Liver (tissue), 9 donors: Measurements from ENCODE around the gene COP1. TPM values are rescaled to one million over a fixed set of nuclear protein-coding genes. Genes with fewer than 3 reads are reported as not detected.

Source experiments
- DNase-seq: peaks from one replicate; pipeline ENCODE4 v3.0.0-alpha.2; 2017; ENCODE audit warnings: low spot score
- H3K27ac ChIP-seq, 2 donors: one replicate each; pipeline ENCODE4 v1.7.0; 2013; ENCODE audit warnings: inconsistent platforms in 2 of 2, low read length in 2 of 2, control low read depth in 1 of 2, low read depth in 1 of 2, mild to moderate bottlenecking in 1 of 2
- H3K27me3 ChIP-seq, 4 donors: one replicate each; pipeline versions ENCODE4 v1.6.1 to v1.7.0; 2013; ENCODE audit warnings: low read length in 3 of 4, inconsistent platforms in 1 of 4, mild to moderate bottlenecking in 1 of 4, moderate library complexity in 1 of 4; ENCODE audit not compliant: control insufficient read depth in 4 of 4, insufficient read depth in 4 of 4
- H3K36me3 ChIP-seq, 4 donors: one replicate each; pipeline versions ENCODE4 v1.6.1 to v1.7.0; 2013; ENCODE audit warnings: low read length in 3 of 4, mild to moderate bottlenecking in 3 of 4, low read depth in 1 of 4, moderate library complexity in 1 of 4; ENCODE audit not compliant: control insufficient read depth in 4 of 4, insufficient read depth in 3 of 4
- H3K4me1 ChIP-seq, 4 donors: one replicate each; pipeline versions ENCODE4 v1.6.1 to v1.7.0; 2013; ENCODE audit warnings: low read length in 3 of 4, mild to moderate bottlenecking in 3 of 4, moderate library complexity in 1 of 4; ENCODE audit not compliant: control insufficient read depth in 4 of 4, insufficient read depth in 4 of 4
- H3K4me3 ChIP-seq, 3 donors: one replicate each; pipeline versions ENCODE4 v1.6.1 to v1.7.0; 2013; ENCODE audit warnings: low read length in 3 of 3, control low read depth in 1 of 3, low read depth in 1 of 3, mild to moderate bottlenecking in 1 of 3
- H3K9ac ChIP-seq, 2 donors: one replicate each; pipeline ENCODE4 v1.7.0; 2013; ENCODE audit warnings: low read length in 2 of 2, mild to moderate bottlenecking in 2 of 2, moderate library complexity in 2 of 2, control low read depth in 1 of 2, low read depth in 1 of 2
- H3K9me3 ChIP-seq, 4 donors: one replicate each; pipeline versions ENCODE4 v1.6.1 to v1.7.0; 2013; ENCODE audit warnings: low read length in 3 of 4; ENCODE audit not compliant: control insufficient read depth in 4 of 4
- EGR1 ChIP-seq, 2 donors: IDR thresholded peaks; 2 replicates each; pipeline ENCODE4 v1.6.1; 2016 to 2018; ENCODE audit warnings: antibody characterized with exemption in 2 of 2, low read depth in 2 of 2
- FOXA1 ChIP-seq: IDR thresholded peaks from 2 replicates; pipeline ENCODE4 v1.6.1; 2016; ENCODE audit warnings: antibody characterized with exemption
- FOXA2 ChIP-seq: IDR thresholded peaks from 2 replicates; pipeline ENCODE4 v1.6.1; 2016; ENCODE audit warnings: antibody characterized with exemption
- GABPA ChIP-seq, 2 donors: IDR thresholded peaks in 1 of 2; conservative IDR thresholded peaks in 1 of 2; 2 replicates each; pipeline ENCODE4 v1.6.1; 2016; ENCODE audit warnings: antibody characterized with exemption in 2 of 2, mild to moderate bottlenecking in 1 of 2, moderate library complexity in 1 of 2
- HNF4A ChIP-seq, 2 donors: conservative IDR thresholded peaks; 2 replicates each; pipeline ENCODE4 v1.6.1; 2016; ENCODE audit warnings: antibody characterized with exemption in 2 of 2, mild to moderate bottlenecking in 2 of 2
- HNF4G ChIP-seq: IDR thresholded peaks from 2 replicates; pipeline ENCODE4 v1.6.1; 2016; ENCODE audit warnings: antibody characterized with exemption
- JUND ChIP-seq, 2 donors: IDR thresholded peaks; 2 replicates each; pipeline ENCODE4 v1.6.1; 2016; ENCODE audit warnings: antibody characterized with exemption in 2 of 2
- NR2F2 ChIP-seq: IDR thresholded peaks from 2 replicates; pipeline ENCODE4 v1.6.1; 2016; ENCODE audit warnings: antibody characterized with exemption
- RAD21 ChIP-seq, 2 donors: IDR thresholded peaks; 2 replicates each; pipeline ENCODE4 v1.6.1; 2016; ENCODE audit warnings: antibody characterized with exemption in 2 of 2, mild to moderate bottlenecking in 2 of 2
- RXRA ChIP-seq, 2 donors: IDR thresholded peaks; 2 replicates each; pipeline ENCODE4 v1.6.1; 2017 to 2018; ENCODE audit warnings: antibody characterized with exemption in 2 of 2, mild to moderate bottlenecking in 1 of 2
- SP1 ChIP-seq: IDR thresholded peaks from 2 replicates; pipeline ENCODE4 v1.6.1; 2018; ENCODE audit warnings: antibody characterized with exemption, mild to moderate bottlenecking
- TAF1 ChIP-seq: conservative IDR thresholded peaks from 2 replicates; pipeline ENCODE4 v1.6.1; 2016; ENCODE audit warnings: antibody characterized with exemption, mild to moderate bottlenecking
- YY1 ChIP-seq: IDR thresholded peaks from 2 replicates; pipeline ENCODE4 v1.6.1; 2016; ENCODE audit warnings: antibody characterized with exemption, mild to moderate bottlenecking
- WGBS: extraction: QIAGEN DNeasy Blood & Tissue Kit; methylation state at CpG from one replicate; pipeline ENCODE4 v1.1.7; 2013; 5-methylcytosine and 5-hydroxymethylcytosine counted together
- polyA plus RNA-seq, 2 donors: library from polyadenylated mRNA; stranded (reverse) in 1 of 2; unstranded in 1 of 2; fragments of 200-250 nt in 1 of 2; fragments of >200 nt in 1 of 2; fragmentation: Nextera tagmentation in 1 of 2; extraction: Ambion mirVana in 1 of 2; gene quantifications; one replicate each; pipeline versions ENCODE4 v1.2.1 to v1.2.3, GENCODE V29; 2013 to 2015
- total RNA-seq, 2 donors: library from RNA; depleted of rRNA; stranded (reverse); fragments of >200 nt; gene quantifications; one replicate each; pipeline ENCODE4 v1.2.3, GENCODE V29; 2014
- TF ChIP-seq, protein P1 (sequence below): IDR thresholded peaks from 2 replicates; pipeline ENCODE4 v1.6.1; 2016; ENCODE audit warnings: antibody characterized with exemption, mild to moderate bottlenecking
- TF ChIP-seq, protein P2 (sequence below): IDR thresholded peaks from 2 replicates; pipeline ENCODE4 v1.6.1; 2016; ENCODE audit warnings: antibody characterized with exemption
- TF ChIP-seq, protein P3 (sequence below): IDR thresholded peaks from 2 replicates; pipeline ENCODE4 v1.6.1; 2016; ENCODE audit warnings: antibody characterized with exemption
- TF ChIP-seq, protein P4 (sequence below): IDR thresholded peaks from 2 replicates; pipeline ENCODE4 v1.6.1; 2016; ENCODE audit warnings: antibody characterized with exemption
- TF ChIP-seq, protein P5 (sequence below): fragments of 150-350 bp; IDR thresholded peaks from 2 replicates; pipeline ENCODE4 v1.5.1; 2017; ENCODE audit warnings: improper control_type of control experiment, low read depth, low read length; ENCODE audit not compliant: missing input control
- donor health status: healthy.
- donor health status: healthy.
- donor health status: healthy.
- donor health status: healthy.
- donor health status: healthy.

Gene COP1
- total and polyA plus RNA-seq, 4 donors: 14.7 to 35.7 (median 22.5) TPM

DNA sequence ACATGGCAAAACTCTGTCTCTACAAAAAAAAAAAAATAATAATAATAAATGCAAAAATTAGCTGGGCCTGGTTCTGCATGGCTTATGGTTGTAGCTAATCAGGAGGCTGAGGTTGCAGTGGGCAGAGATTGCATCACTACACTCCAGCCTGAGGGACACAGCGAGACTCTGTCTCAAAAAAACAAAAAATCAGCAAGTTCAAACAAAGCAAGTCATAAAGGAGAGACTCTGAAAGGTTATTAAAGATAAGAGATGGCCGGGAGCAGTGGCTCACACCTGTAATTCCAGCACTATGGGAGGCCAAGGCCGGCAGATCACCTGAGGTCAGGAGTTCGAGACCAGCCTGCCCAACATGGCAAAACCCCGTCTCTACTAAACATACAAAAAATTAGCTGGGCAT lies 28.8 kb downstream of the COP1 start:
- Histone ChIP-seq H3K27ac (no peak overlapping the region), H3K36me3 (peaks cover 0 to 17% (median 5%) of the 10 kb centered on the region in 4 donors), H3K9ac (no peak overlapping the region), H3K27me3 (no peaks in the 10 kb centered on the region), H3K4me3 (no peak overlapping the region), H3K4me1 (peaks cover 0 to 6% (median 0%) of the 10 kb centered on the region in 4 donors), H3K9me3 (no peaks in the 10 kb centered on the region)
- WGBS: 70% methylated on average over 5 of the region's 5 CpGs
- no peak for TF ChIP-seq YY1
- TF ChIP-seq EGR1 (IDR thresholded peaks at IDR 0.05; ENCODE audit: low read depth in 2 of 2): no peak
- TF ChIP-seq RAD21 (IDR thresholded peaks at IDR 0.05): no peak
- no peak for TF ChIP-seq RXRA (IDR thresholded peaks at IDR 0.05)
- no peak for TF ChIP-seq NR2F2
- TF ChIP-seq, protein P1, sequence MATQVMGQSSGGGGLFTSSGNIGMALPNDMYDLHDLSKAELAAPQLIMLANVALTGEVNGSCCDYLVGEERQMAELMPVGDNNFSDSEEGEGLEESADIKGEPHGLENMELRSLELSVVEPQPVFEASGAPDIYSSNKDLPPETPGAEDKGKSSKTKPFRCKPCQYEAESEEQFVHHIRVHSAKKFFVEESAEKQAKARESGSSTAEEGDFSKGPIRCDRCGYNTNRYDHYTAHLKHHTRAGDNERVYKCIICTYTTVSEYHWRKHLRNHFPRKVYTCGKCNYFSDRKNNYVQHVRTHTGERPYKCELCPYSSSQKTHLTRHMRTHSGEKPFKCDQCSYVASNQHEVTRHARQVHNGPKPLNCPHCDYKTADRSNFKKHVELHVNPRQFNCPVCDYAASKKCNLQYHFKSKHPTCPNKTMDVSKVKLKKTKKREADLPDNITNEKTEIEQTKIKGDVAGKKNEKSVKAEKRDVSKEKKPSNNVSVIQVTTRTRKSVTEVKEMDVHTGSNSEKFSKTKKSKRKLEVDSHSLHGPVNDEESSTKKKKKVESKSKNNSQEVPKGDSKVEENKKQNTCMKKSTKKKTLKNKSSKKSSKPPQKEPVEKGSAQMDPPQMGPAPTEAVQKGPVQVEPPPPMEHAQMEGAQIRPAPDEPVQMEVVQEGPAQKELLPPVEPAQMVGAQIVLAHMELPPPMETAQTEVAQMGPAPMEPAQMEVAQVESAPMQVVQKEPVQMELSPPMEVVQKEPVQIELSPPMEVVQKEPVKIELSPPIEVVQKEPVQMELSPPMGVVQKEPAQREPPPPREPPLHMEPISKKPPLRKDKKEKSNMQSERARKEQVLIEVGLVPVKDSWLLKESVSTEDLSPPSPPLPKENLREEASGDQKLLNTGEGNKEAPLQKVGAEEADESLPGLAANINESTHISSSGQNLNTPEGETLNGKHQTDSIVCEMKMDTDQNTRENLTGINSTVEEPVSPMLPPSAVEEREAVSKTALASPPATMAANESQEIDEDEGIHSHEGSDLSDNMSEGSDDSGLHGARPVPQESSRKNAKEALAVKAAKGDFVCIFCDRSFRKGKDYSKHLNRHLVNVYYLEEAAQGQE: no peak
- TF ChIP-seq HNF4A (conservative IDR thresholded peaks at IDR 0.05): no peak
- no peak for TF ChIP-seq SP1
- TF ChIP-seq FOXA1: no peak
- TF ChIP-seq, protein P2, sequence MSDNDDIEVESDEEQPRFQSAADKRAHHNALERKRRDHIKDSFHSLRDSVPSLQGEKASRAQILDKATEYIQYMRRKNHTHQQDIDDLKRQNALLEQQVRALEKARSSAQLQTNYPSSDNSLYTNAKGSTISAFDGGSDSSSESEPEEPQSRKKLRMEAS: no peak
- TF ChIP-seq HNF4G: no peak
- TF ChIP-seq, protein P3, sequence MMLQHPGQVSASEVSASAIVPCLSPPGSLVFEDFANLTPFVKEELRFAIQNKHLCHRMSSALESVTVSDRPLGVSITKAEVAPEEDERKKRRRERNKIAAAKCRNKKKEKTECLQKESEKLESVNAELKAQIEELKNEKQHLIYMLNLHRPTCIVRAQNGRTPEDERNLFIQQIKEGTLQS: no peak
- TF ChIP-seq FOXA2: no peak
- TF ChIP-seq, protein P4, sequence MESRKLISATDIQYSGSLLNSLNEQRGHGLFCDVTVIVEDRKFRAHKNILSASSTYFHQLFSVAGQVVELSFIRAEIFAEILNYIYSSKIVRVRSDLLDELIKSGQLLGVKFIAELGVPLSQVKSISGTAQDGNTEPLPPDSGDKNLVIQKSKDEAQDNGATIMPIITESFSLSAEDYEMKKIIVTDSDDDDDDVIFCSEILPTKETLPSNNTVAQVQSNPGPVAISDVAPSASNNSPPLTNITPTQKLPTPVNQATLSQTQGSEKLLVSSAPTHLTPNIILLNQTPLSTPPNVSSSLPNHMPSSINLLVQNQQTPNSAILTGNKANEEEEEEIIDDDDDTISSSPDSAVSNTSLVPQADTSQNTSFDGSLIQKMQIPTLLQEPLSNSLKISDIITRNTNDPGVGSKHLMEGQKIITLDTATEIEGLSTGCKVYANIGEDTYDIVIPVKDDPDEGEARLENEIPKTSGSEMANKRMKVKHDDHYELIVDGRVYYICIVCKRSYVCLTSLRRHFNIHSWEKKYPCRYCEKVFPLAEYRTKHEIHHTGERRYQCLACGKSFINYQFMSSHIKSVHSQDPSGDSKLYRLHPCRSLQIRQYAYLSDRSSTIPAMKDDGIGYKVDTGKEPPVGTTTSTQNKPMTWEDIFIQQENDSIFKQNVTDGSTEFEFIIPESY: no peak
- no peak for TF ChIP-seq TAF1
- TF ChIP-seq, protein P5, sequence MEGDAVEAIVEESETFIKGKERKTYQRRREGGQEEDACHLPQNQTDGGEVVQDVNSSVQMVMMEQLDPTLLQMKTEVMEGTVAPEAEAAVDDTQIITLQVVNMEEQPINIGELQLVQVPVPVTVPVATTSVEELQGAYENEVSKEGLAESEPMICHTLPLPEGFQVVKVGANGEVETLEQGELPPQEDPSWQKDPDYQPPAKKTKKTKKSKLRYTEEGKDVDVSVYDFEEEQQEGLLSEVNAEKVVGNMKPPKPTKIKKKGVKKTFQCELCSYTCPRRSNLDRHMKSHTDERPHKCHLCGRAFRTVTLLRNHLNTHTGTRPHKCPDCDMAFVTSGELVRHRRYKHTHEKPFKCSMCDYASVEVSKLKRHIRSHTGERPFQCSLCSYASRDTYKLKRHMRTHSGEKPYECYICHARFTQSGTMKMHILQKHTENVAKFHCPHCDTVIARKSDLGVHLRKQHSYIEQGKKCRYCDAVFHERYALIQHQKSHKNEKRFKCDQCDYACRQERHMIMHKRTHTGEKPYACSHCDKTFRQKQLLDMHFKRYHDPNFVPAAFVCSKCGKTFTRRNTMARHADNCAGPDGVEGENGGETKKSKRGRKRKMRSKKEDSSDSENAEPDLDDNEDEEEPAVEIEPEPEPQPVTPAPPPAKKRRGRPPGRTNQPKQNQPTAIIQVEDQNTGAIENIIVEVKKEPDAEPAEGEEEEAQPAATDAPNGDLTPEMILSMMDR: no peak
- no peak for TF ChIP-seq GABPA (IDR thresholded peaks at IDR 0.05 in 1 of 2, conservative IDR thresholded peaks at IDR 0.05 in 1 of 2)
- TF ChIP-seq JUND (IDR thresholded peaks at IDR 0.05): no peak
- DNase-seq: no peak
